Measurements from ENCODE around the gene ARHGAP4. TPM values are rescaled to one million over a fixed set of nuclear protein-coding genes. Genes with fewer than 3 reads are reported as not detected.

ARHGAP4 gene
- total RNA-seq, 1 experiment from 2014 or later: 67.4 TPM

DNA sequence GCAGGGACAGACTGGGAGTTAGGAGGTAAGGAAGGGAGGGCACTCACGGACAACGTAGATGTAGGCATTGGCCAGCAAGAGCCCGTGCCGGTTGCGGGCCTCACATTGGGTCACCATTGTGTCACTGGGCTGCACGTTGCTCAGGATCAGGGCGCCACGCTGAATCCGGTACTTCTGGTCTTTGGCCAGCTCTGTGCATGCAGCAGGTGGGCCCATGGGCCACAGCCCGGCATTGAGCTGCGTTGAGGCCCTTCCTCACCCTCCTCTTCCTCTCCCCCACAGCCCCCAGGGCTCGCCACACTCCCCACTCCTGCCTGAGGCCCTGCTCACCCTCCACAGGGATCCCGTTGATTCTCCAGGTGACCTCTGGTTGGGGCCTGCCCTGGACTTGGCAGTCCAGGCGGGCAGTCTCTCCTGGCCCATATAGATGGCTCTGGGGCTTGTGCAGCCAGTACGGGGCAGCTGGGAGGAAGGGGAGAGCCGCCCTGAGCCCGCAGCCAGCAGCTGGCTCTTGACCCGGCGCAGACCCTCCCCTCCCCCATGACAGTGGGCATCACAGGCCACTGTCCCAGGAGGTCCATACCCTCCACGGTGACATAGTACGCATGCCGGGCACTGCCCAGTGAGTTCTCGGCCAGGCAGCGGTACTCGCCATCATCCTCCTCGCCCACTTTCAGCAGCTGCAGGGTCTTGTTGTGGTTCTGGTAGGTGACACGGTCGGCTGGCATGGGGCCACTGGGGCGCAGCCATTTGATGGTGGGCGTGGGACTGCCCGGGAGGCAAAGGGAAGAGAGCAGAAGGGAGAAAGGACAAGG lies 56.4 kb downstream of the ARHGAP4 start:
- ChIA-PET RAD21 (ENCODE audit: low non-redundant PET in 1 of 2, low total read pairs in 2 of 2, uncharacterized antibody in 2 of 2, unreplicated experiment in 2 of 2) (no interaction called here), CTCF (no interaction called here), POLR2A (no interaction called here)
- no peak overlapping the region for H2AFZ ChIP-seq (ENCODE audit: low read depth, low read length, poor library complexity, severe bottlenecking)
- TF ChIP-seq ELF1 (IDR thresholded peaks at IDR 0.05; ENCODE audit: borderline replicate concordance, low read depth): no peak
- no peak for TF ChIP-seq CEBPB (IDR thresholded peaks at IDR 0.05; ENCODE audit: low read depth)
- no peak for TF ChIP-seq SRF (IDR thresholded peaks at IDR 0.05; ENCODE audit: low read depth)
- no peak for TF ChIP-seq EGR1 (IDR thresholded peaks at IDR 0.05; ENCODE audit: low read depth)
- no peak for TF ChIP-seq JUND (IDR thresholded peaks at IDR 0.05)
- no peak for TF ChIP-seq FOSL1 (IDR thresholded peaks at IDR 0.05; ENCODE audit: low read depth)
- TF ChIP-seq SP1 (IDR thresholded peaks at IDR 0.05; ENCODE audit: low read depth): no peak
- TF ChIP-seq ZNF274 (IDR thresholded peaks at IDR 0.05; ENCODE audit: low read depth, low read length): no peak
- no peak for TF ChIP-seq REST (IDR thresholded peaks at IDR 0.05; ENCODE audit: low read depth)
- TF ChIP-seq CBX3 (IDR thresholded peaks at IDR 0.05; ENCODE audit: low read depth): no peak
- no peak overlapping the region for H3K9ac ChIP-seq (ENCODE audit: low read length)
- ATAC-seq: no peak
- H3K27me3 ChIP-seq (ENCODE audit: insufficient read depth, low read length): no peaks in the 10 kb centered on the region
- no peaks in the 10 kb centered on the region for H4K20me1 ChIP-seq (ENCODE audit: insufficient read depth)
- H3K4me2 ChIP-seq (ENCODE audit: low read length): no peak overlapping the region
- H3K27ac ChIP-seq (ENCODE audit: low read depth, low read length): no peak overlapping the region
- H3K9me2 ChIP-seq (ENCODE audit: insufficient read depth): no peaks in the 10 kb centered on the region
- no peaks in the 10 kb centered on the region for H3K79me2 ChIP-seq (ENCODE audit: insufficient read depth, low read length)
- intact Hi-C loops (cut with micrococcal nuclease): no loop called here
- H3K36me3 ChIP-seq (ENCODE audit: control insufficient read depth in 1 of 2, insufficient read depth in 2 of 2, low read length in 2 of 2): no peaks in the 10 kb centered on the region
- no peaks in the 10 kb centered on the region for H3K9me3 ChIP-seq (ENCODE audit: control insufficient read depth in 1 of 2, insufficient read depth in 1 of 2, low read depth in 1 of 2, low read length in 2 of 2)
- BruUV-seq (replicated peaks): no TSS peak
- H3K4me1 ChIP-seq (ENCODE audit: control insufficient read depth in 1 of 2, insufficient read depth in 2 of 2, low read length in 2 of 2): no peaks in the 10 kb centered on the region
- DNase-seq (ENCODE audit: low read depth, low spot score): no peak
- no peak overlapping the region for H3K4me3 ChIP-seq (replicated peaks in 1 of 2; ENCODE audit: low read depth in 1 of 2, low read length in 2 of 2)
